ENCODE results near the gene CFAP91. TPM values are rescaled to one million over a fixed set of nuclear protein-coding genes. Genes with fewer than 3 reads are reported as not detected.

The CFAP91 gene
- total and polyA plus RNA-seq, 9 of the 15 experiments (the other 6 are each of a cell fraction or from before 2014, with no cell fraction given), result not detected

DNA sequence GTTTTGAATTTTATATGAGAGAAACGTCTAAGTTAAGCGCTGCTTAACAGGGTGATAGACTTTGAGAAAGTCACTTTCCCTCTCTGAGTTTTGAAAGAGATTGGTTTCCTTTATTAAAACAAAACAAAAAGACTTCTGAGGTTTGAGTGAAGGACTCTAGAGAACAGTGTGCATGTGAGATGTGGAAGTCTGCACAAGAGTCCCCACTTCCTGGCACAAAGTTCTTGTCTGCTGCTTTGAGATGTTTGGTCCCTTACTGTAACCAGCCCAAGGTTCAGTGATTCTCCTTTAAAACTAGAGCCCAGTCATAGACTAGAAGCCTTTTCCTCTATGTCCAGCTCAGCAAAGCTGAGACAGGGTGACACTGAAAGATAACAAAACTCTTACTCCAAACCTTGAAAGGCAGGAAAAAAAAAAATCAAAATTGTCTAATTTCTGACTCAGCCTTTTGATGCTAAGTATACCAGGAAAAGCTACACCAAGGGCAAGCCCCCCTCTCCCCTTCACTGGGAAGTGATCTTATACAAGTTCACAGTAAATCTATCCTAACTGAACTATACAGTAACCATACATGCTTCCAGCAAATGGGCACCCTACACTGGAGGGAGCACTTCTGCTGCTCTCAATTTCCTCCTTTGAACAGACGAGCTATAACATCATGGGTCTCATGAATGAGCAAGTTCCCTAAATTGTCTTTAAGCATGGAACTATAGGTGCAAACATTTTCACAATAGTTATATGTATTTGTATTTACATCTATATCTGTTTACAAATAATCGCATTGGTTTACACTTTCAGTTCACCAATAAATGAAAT lies 44.7 kb upstream of the CFAP91 start (continued):
- TF ChIP-seq, protein P1, sequence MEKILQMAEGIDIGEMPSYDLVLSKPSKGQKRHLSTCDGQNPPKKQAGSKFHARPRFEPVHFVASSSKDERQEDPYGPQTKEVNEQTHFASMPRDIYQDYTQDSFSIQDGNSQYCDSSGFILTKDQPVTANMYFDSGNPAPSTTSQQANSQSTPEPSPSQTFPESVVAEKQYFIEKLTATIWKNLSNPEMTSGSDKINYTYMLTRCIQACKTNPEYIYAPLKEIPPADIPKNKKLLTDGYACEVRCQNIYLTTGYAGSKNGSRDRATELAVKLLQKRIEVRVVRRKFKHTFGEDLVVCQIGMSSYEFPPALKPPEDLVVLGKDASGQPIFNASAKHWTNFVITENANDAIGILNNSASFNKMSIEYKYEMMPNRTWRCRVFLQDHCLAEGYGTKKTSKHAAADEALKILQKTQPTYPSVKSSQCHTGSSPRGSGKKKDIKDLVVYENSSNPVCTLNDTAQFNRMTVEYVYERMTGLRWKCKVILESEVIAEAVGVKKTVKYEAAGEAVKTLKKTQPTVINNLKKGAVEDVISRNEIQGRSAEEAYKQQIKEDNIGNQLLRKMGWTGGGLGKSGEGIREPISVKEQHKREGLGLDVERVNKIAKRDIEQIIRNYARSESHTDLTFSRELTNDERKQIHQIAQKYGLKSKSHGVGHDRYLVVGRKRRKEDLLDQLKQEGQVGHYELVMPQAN (IDR thresholded peaks at IDR 0.05; ENCODE audit: borderline replicate concordance), result no peak
- TF ChIP-seq, protein P2, sequence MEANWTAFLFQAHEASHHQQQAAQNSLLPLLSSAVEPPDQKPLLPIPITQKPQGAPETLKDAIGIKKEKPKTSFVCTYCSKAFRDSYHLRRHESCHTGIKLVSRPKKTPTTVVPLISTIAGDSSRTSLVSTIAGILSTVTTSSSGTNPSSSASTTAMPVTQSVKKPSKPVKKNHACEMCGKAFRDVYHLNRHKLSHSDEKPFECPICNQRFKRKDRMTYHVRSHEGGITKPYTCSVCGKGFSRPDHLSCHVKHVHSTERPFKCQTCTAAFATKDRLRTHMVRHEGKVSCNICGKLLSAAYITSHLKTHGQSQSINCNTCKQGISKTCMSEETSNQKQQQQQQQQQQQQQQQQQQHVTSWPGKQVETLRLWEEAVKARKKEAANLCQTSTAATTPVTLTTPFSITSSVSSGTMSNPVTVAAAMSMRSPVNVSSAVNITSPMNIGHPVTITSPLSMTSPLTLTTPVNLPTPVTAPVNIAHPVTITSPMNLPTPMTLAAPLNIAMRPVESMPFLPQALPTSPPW (CRISPR knock-in tag; IDR thresholded peaks at IDR 0.05), result peak; percentile 13; the same call in 1 of the 2 replicates
- TF ChIP-seq GTF2A2 (tag; IDR thresholded peaks at IDR 0.05) (no peak), TAL1 (IDR thresholded peaks at IDR 0.05) (0 out of 2 replicates have a peak, but pooled peaks have one; percentile 12), CTBP1 (IDR thresholded peaks at IDR 0.05; ENCODE audit: borderline replicate concordance) (no peak), C11orf30 (IDR thresholded peaks at IDR 0.05; ENCODE audit: low read depth) (peak; percentile 34; the same call in 1 of the 2 replicates), MTA3 (IDR thresholded peaks at IDR 0.05; ENCODE audit: borderline replicate concordance) (no peak), HNRNPK (IDR thresholded peaks at IDR 0.05; ENCODE audit: low read depth, low read length, poor library complexity, severe bottlenecking) (no peak), BCL6 (CRISPR knock-in tag; IDR thresholded peaks at IDR 0.05) (no peak), SAP30 (IDR thresholded peaks at IDR 0.05; ENCODE audit: borderline replicate concordance, insufficient read depth, low read depth, low read length, poor library complexity, severe bottlenecking) (no peak), LARP7 (IDR thresholded peaks at IDR 0.05) (no peak), U2AF2 (optimal IDR thresholded peaks at IDR 0.05; ENCODE audit: low read depth, low read length) (no peak), CHD1 (IDR thresholded peaks at IDR 0.05; ENCODE audit: low read length) (no peak), TCF3 (CRISPR knock-in tag; IDR thresholded peaks at IDR 0.05) (peak; percentile 40; the same call in 1 of the 2 replicates)
- TF ChIP-seq, protein P3, sequence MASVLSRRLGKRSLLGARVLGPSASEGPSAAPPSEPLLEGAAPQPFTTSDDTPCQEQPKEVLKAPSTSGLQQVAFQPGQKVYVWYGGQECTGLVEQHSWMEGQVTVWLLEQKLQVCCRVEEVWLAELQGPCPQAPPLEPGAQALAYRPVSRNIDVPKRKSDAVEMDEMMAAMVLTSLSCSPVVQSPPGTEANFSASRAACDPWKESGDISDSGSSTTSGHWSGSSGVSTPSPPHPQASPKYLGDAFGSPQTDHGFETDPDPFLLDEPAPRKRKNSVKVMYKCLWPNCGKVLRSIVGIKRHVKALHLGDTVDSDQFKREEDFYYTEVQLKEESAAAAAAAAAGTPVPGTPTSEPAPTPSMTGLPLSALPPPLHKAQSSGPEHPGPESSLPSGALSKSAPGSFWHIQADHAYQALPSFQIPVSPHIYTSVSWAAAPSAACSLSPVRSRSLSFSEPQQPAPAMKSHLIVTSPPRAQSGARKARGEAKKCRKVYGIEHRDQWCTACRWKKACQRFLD (CRISPR knock-in tag; IDR thresholded peaks at IDR 0.05), result 0 out of 2 replicates have a peak, but pooled peaks have one; percentile 44
- TF ChIP-seq, protein P4, sequence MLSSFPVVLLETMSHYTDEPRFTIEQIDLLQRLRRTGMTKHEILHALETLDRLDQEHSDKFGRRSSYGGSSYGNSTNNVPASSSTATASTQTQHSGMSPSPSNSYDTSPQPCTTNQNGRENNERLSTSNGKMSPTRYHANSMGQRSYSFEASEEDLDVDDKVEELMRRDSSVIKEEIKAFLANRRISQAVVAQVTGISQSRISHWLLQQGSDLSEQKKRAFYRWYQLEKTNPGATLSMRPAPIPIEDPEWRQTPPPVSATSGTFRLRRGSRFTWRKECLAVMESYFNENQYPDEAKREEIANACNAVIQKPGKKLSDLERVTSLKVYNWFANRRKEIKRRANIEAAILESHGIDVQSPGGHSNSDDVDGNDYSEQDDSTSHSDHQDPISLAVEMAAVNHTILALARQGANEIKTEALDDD (IDR thresholded peaks at IDR 0.05), result peak; percentile 21; the same call in 1 of the 2 replicates
